MCF 10A (cell line): ENCODE data around the gene ENTHD1. TPM values are rescaled to one million over a fixed set of nuclear protein-coding genes. Genes with fewer than 3 reads are reported as not detected.

Source experiments
- BruUV-seq: library from RNA; stranded (reverse); fragments of 400-500 nt; replicated peaks from 2 replicates; lab custom pipeline; 2021; lab: Mats Ljungman, UMichigan
- CTCF ChIA-PET: fragments of 300-600 bp; sonication (Branson Sonifier 250); formaldehyde crosslinking; extraction: SDS; loops from one replicate; lab custom pipeline; 2021; ENCODE audit warnings: antibody characterized with exemption, inconsistent platforms; lab: Yijun Ruan, JAX
- POLR2A ChIA-PET: fragments of 300-600, 350-650 bp; sonication (Branson Sonifier 250); formaldehyde crosslinking; extraction: SDS; loops from one replicate; lab custom pipeline; 2020; ENCODE audit warnings: antibody characterized with exemption, inconsistent platforms; lab: Yijun Ruan, JAX
- DNase-seq: peaks from one replicate; pipeline ENCODE4 v3.0.0-alpha.2; 2018; ENCODE audit not compliant: unreplicated experiment
- H3K27ac Mint-ChIP-seq: one replicate; pipeline ENCODE4 v1.8.0; 2022; ENCODE audit warnings: mild to moderate bottlenecking, low read depth, mixed read lengths; ENCODE audit not compliant: unreplicated experiment
- H3K27me3 Mint-ChIP-seq: one replicate; pipeline ENCODE4 v1.8.0; 2022; ENCODE audit warnings: mixed read lengths; ENCODE audit not compliant: insufficient read depth, unreplicated experiment
- H3K36me3 Mint-ChIP-seq: one replicate; pipeline ENCODE4 v1.8.0; 2022; ENCODE audit warnings: mild to moderate bottlenecking, moderate library complexity, mixed read lengths; ENCODE audit not compliant: insufficient read depth, unreplicated experiment
- H3K4me1 Mint-ChIP-seq: one replicate; pipeline ENCODE4 v1.8.0; 2022; ENCODE audit warnings: mixed read lengths; ENCODE audit not compliant: insufficient read depth, unreplicated experiment
- H3K4me3 Mint-ChIP-seq: one replicate; pipeline ENCODE4 v1.8.0; 2022; ENCODE audit warnings: mild to moderate bottlenecking, moderate library complexity, mixed read lengths; ENCODE audit not compliant: unreplicated experiment
- H3K9me3 Mint-ChIP-seq: one replicate; pipeline ENCODE4 v1.8.0; 2022; ENCODE audit warnings: mixed read lengths; ENCODE audit not compliant: unreplicated experiment
- CTCF ChIP-seq: fragments of 200-600 bp; IDR thresholded peaks from one replicate; pipeline ENCODE4 v1.8.0; 2022; ENCODE audit warnings: antibody characterized with exemption, mild to moderate bottlenecking; ENCODE audit not compliant: unreplicated experiment
- intact Hi-C: fragments of 100-400 bp; cut with micrococcal nuclease; formaldehyde crosslinking; loops from 2 replicates; pipeline ENCODE4 v1.14.1; 2022
- total RNA-seq: library from RNA; stranded (reverse); gene quantifications from 2 replicates; pipeline ENCODE4 v1.2.3, GENCODE V29; 2022

Gene ENTHD1
- total RNA-seq, 1 experiment from 2014 or later = not detected

GRCh38 chr22:39763276-39763675, 130.3 kb downstream of the ENTHD1 start:
- ChIA-PET POLR2A (no interaction called here), CTCF (interaction anchor here (0.5 to 0.7 kb wide), 2 partner anchors 10 to 42 kb away, joined by 3 read pairs; no protein-coding TSS in a partner anchor)
- no peak for DNase-seq
- H3K27me3 Mint-ChIP-seq = peaks cover 69% of the 10 kb centered on the region
- intact Hi-C loops = no loop called here
- no peaks in the 10 kb centered on the region for H3K9me3 Mint-ChIP-seq
- no peak for TF ChIP-seq CTCF
- H3K4me1 Mint-ChIP-seq = no peaks in the 10 kb centered on the region
- H3K27ac Mint-ChIP-seq = no peak overlapping the region
- H3K4me3 Mint-ChIP-seq = no peak overlapping the region
- no peaks in the 10 kb centered on the region for H3K36me3 Mint-ChIP-seq
- BruUV-seq = no TSS peak

- no peak for TF ChIP-seq CTCF
- intact Hi-C loops = no loop called here
- Mint-ChIP-seq H3K9me3 (no peaks in the 10 kb centered on the region), H3K27me3 (peaks cover 75% of the 10 kb centered on the region), H3K27ac (no peak overlapping the region), H3K4me3 (no peak overlapping the region), H3K36me3 (no peaks in the 10 kb centered on the region), H3K4me1 (no peaks in the 10 kb centered on the region)
- ChIA-PET CTCF (interaction anchor here (0.5 to 0.6 kb wide), 2 partner anchors 45 to 536 kb away, joined by 3 read pairs; no protein-coding TSS in a partner anchor), POLR2A (interaction anchor here (0.9 kb wide), 1 partner anchor 15 kb away, joined by 3 read pairs; no protein-coding TSS in a partner anchor)
- no peak for DNase-seq
- no TSS peak for BruUV-seq
Observed at GRCh38 chr22:39750759-39751158, 142.8 kb downstream of the ENTHD1 start.

GRCh38 chr22:39748877-39749276, 144.7 kb downstream of the ENTHD1 start:
- Mint-ChIP-seq H3K27ac (no peak overlapping the region), H3K4me1 (no peaks in the 10 kb centered on the region), H3K4me3 (no peak overlapping the region), H3K36me3 (no peaks in the 10 kb centered on the region), H3K9me3 (no peaks in the 10 kb centered on the region), H3K27me3 (peaks cover 75% of the 10 kb centered on the region)
- no TSS peak for BruUV-seq
- no peak for DNase-seq
- intact Hi-C loops = no loop called here
- ChIA-PET CTCF (interaction anchor here (0.6 to 0.8 kb wide), 2 partner anchors 53 to 194 kb away, joined by 3 read pairs; no protein-coding TSS in a partner anchor), POLR2A (no interaction called here)
- TF ChIP-seq CTCF = no peak

- no TSS peak for BruUV-seq
- POLR2A ChIA-PET = no interaction called here
- peaks cover 71% of the 10 kb centered on the region for H3K27me3 Mint-ChIP-seq
- CTCF ChIA-PET = interaction anchor here (1.0 kb wide), 1 partner anchor 9 kb away, joined by 3 read pairs; no protein-coding TSS in a partner anchor
- H3K4me1 Mint-ChIP-seq = no peaks in the 10 kb centered on the region
- intact Hi-C loops = no loop called here
- H3K27ac Mint-ChIP-seq = no peak overlapping the region
- no peak overlapping the region for H3K4me3 Mint-ChIP-seq
- no peaks in the 10 kb centered on the region for H3K9me3 Mint-ChIP-seq
- DNase-seq = no peak
- H3K36me3 Mint-ChIP-seq = no peaks in the 10 kb centered on the region
- no peak for TF ChIP-seq CTCF
Observed at GRCh38 chr22:39746600-39747262, 146.8 kb downstream of the ENTHD1 start.
